GM12891 (cell line): ENCODE data around the gene PLET1.

Experiments used
- DNase-seq: peaks from one replicate; pipeline ENCODE4 v3.0.0; 2011; ENCODE audit warnings: low spot score; ENCODE audit not compliant: insufficient read length
- FAIRE-seq: peaks from 2 replicates; lab custom pipeline; 2011; peaks lifted over from hg19 to GRCh38; lab: Jason Lieb, UNC
- PAX5 ChIP-seq: IDR thresholded peaks from 2 replicates; pipeline ENCODE4 v1.6.1; 2011; ENCODE audit warnings: low read length, moderate library complexity, mild to moderate bottlenecking; ENCODE audit not compliant: insufficient read depth, severe bottlenecking
- POLR2A ChIP-seq: IDR thresholded peaks from 2 replicates; pipeline ENCODE4 v1.6.1; 2011; ENCODE audit warnings: low read depth, low read length, control low read depth
- POLR2AphosphoS5 ChIP-seq: IDR thresholded peaks from 2 replicates; pipeline ENCODE4 v1.6.1; 2011; ENCODE audit warnings: low read depth, low read length, control low read depth
- POU2F2 ChIP-seq: IDR thresholded peaks from 2 replicates; pipeline ENCODE4 v1.6.1; 2011; ENCODE audit warnings: low read depth, mild to moderate bottlenecking, control low read depth, low read length, moderate library complexity
- SPI1 ChIP-seq: IDR thresholded peaks from 2 replicates; pipeline ENCODE4 v1.6.1; 2011; ENCODE audit warnings: low read depth, low read length, control low read depth
- TAF1 ChIP-seq: IDR thresholded peaks from 2 replicates; pipeline ENCODE4 v1.6.1; 2011; ENCODE audit warnings: low read depth, low read length, control low read depth

The PLET1 gene

GRCh38 chr11:112281726-112282125, 21.1 kb upstream of the PLET1 start:
- TF ChIP-seq POU2F2 (no peak), PAX5 (no peak), POLR2AphosphoS5 (no peak), POLR2A (no peak), SPI1 (no peak), TAF1 (no peak)
- DNase-seq = no peak
- FAIRE-seq = no peak

DNA sequence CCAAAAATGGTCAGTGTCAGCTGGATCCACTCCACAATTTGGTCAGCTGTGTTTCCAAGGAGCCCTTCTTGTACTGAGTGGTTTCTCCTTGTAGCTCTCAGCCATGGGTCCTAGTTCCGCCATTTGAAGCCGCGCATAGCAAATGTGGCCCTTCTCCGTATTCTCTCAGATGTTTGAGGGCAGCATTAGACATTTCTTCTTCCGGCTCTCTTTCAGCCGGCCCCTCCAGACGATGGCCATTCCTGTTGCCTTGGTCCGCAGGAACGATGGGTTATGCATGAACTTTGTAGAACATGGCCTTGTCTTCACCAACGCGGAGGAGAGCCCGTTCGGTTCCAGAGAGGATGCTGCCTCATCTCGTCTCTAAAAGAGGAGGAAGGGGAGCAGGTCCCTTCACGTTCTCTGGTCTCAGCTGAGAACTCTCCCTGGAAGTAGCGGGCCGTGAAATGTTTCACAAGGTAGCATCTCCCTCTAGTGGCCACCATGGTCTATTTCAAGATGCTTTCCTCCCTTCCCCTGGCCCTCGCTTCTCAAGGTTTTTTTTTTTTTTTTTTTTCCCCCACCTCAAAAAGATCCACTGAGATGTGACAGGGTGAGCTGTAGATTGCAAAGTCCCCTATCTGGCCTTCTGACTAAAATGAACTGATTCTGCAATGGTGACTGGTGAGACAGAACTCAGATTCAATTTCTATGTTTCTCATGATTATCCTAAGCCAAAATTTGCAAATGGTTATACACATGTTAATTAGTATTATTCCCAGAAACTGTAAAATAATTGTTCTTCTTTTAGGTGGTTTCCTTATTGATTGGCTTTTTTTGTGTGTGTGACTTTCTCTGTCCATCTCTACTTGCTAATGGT, 19.8 kb upstream of the PLET1 start:
- FAIRE-seq (peak; percentile 94), DNase-seq (peak; percentile 66)
- TF ChIP-seq PAX5 = peak; percentile 85
- TF ChIP-seq TAF1 = no peak
- TF ChIP-seq POU2F2 = no peak

DNA sequence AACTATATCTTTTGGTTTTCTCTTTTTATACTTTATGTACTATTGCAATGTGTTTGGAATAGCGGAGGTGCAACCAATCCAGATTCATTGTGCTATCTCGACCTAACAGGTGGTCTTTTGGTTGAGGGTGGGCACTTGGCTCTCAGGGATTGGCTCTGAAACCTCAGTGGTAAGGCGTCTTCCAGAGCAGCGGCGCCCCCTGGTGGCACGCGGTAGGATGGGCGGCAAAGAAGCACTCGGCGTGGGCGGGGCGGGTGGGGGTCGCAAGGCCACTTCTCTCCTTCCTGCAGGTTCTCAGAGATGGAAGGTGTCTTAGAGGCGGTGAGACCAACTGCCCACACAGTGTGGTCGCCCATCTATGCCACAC, 19.2 kb upstream of the PLET1 start:
- FAIRE-seq (no peak), DNase-seq (peak; percentile 54)
- no peak for TF ChIP-seq POLR2AphosphoS5
- no peak for TF ChIP-seq SPI1
- TF ChIP-seq TAF1 = no peak
- no peak for TF ChIP-seq PAX5
- no peak for TF ChIP-seq POLR2A

- DNase-seq (no peak), FAIRE-seq (no peak)
- TF ChIP-seq POU2F2 = no peak
- TF ChIP-seq TAF1 = no peak
- no peak for TF ChIP-seq SPI1
- TF ChIP-seq PAX5 = no peak
- TF ChIP-seq POLR2A = no peak
- no peak for TF ChIP-seq POLR2AphosphoS5
Measured at GRCh38 chr11:112278803-112279202, 18.1 kb upstream of the PLET1 start.

DNA sequence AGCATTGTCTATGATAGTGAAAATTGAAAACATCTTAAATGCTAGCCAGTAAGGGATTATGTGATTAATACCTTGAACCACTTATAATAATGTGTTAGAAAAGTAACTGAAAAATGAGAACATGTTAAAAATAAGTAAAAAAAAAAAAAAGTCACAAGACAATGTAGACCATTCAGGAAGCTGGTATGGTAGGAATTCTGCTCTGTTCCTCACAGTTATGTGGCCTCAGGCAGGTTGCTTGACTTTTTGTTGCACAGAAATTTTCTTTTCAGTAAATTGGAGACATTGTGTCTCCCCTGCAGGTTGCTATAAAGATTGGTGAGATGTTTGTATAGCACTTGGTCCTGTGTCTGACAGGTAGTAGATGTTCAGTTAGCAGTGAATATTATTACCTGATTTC, 17.3 kb upstream of the PLET1 start:
- DNase-seq = no peak
- no peak for TF ChIP-seq SPI1
- FAIRE-seq = no peak

DNA sequence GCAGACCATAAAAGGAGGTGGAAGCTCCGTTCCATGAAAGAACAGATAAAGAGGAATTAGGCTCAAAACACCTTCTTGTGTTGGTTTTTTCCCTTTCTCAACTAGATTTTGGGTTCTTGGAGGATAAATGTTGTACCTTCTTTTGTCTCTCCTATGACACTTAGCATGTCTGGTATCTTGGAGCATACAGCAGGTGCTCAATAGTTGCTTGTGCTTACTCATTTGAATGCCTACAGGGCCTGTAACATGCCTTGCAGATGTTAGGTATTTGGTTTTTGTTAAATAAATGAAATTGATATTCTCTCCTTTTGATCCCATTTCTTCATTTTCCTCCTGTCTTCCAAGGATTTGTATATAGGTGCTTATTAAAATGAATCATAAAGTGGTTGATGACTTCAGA, 16.4 kb upstream of the PLET1 start:
- no peak for DNase-seq
- no peak for FAIRE-seq
- TF ChIP-seq POLR2A (no peak), POLR2AphosphoS5 (no peak), TAF1 (no peak), SPI1 (no peak), POU2F2 (no peak), PAX5 (no peak)

GRCh38 chr11:112274007-112274783, 13.5 kb upstream of the PLET1 start:
- TF ChIP-seq PAX5 = no peak
- TF ChIP-seq POLR2A = no peak
- no peak for TF ChIP-seq POLR2AphosphoS5
- TF ChIP-seq TAF1 = no peak
- TF ChIP-seq POU2F2 = no peak
- no peak for TF ChIP-seq SPI1
- DNase-seq (no peak), FAIRE-seq (no peak)

DNA sequence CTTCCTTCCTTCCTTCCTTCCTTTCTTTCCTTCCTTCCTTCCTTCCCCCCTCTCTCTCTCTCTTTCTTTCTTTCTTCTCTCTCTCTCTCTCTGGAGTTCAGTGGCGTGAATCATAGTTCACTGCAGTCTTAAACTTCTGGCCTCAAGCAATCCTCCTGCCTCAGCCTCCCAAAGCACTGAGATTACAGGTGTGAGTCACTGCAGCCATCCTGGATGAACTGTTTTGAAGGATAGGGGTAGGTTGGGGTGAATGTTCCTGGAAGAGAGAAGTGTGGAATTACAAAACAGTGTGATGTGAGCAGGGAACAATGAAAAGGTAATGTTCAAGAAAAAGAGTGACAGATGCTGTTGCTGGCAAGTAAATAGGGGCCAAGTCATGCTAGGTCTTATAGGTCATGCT, 12.4 kb upstream of the PLET1 start:
- TF ChIP-seq TAF1 (no peak), POLR2A (no peak), POLR2AphosphoS5 (no peak), SPI1 (no peak), POU2F2 (no peak)
- no peak for DNase-seq
- no peak for FAIRE-seq

- DNase-seq (no peak), FAIRE-seq (no peak)
- TF ChIP-seq SPI1 (no peak), TAF1 (no peak), POLR2AphosphoS5 (no peak), POLR2A (no peak), PAX5 (no peak), POU2F2 (no peak)
Measured at GRCh38 chr11:112271242-112271641, 10.6 kb upstream of the PLET1 start.

DNA sequence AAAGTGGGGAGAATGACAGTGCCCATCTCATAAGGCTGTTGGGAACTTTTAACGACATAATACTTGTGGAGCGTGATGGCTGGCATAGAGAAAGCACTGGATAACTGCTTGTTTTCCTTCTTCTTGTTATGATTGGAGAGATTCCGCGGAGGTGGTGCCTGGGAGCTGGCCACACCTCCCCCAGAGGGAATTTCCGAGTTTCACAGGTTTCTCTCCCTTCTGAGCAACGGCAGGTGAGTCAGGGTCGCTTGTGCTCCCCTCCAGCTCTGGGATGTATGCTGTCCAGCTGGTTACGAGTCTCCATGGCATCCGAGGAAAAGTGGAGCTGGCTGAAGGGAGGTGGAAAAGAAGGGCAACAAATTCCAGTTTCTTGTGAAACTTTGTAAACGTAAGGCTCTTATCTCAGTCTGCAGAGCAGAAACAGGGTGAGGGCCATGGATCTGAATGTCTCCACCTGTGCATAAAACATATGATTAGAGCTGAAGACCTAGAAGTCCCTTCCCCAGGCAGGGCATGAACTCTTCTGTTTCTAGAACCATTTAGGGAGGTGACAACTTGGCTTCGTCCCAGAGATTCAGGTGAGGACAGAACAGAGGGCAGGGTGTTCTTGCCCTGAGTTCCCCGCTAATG, 10.0 kb upstream of the PLET1 start:
- TF ChIP-seq PAX5 (no peak), POLR2AphosphoS5 (no peak), TAF1 (no peak), SPI1 (no peak), POLR2A (no peak), POU2F2 (no peak)
- no peak for FAIRE-seq

More for the DNA sequence above, 10.0 kb upstream of the PLET1 start:
- DNase-seq = no peak
